ENCODE measurements around the gene LMNA. TPM values are rescaled to one million over a fixed set of nuclear protein-coding genes. Genes with fewer than 3 reads are reported as not detected.
"Not testable (repeated sequence)": the region's sequence is repeated elsewhere in the genome, so short reads cannot be mapped to it uniquely, and the experiment has no call there.

LMNA gene
- polyA plus RNA-seq, 4 donors, result 94.5 to 161 (median 104) TPM

- no peak for DNase-seq (ENCODE audit: low read depth in 4 of 4, low spot score in 3 of 4)
These were observed 11.0 kb upstream of the LMNA start for GRCh38 chr1:156103521-156103947.

- no peak for DNase-seq (ENCODE audit: low read depth in 4 of 4, low spot score in 3 of 4)
These were observed 10.3 kb upstream of the LMNA start for GRCh38 chr1:156104065-156104810.

- DNase-seq (ENCODE audit: low read depth in 4 of 4, low spot score in 3 of 4), result no peak
These were observed 9.4 kb upstream of the LMNA start for GRCh38 chr1:156104861-156105832.

- no peak for DNase-seq (ENCODE audit: low read depth in 4 of 4, low spot score in 3 of 4)
These were observed 7.7 kb upstream of the LMNA start for GRCh38 chr1:156106624-156107488.

- DNase-seq (ENCODE audit: low read depth in 4 of 4, low spot score in 3 of 4), result no peak
These were observed 6.5 kb upstream of the LMNA start for GRCh38 chr1:156108057-156108456.

GRCh38 chr1:156108664-156109241, 5.8 kb upstream of the LMNA start:
- no peak for DNase-seq (ENCODE audit: low read depth in 4 of 4, low spot score in 3 of 4)

- DNase-seq (ENCODE audit: low read depth in 4 of 4, low spot score in 3 of 4), result no peak
These were observed 4.3 kb upstream of the LMNA start for GRCh38 chr1:156110252-156110651.

GRCh38 chr1:156111355-156111962, 3.1 kb upstream of the LMNA start:
- no peak for DNase-seq (ENCODE audit: low read depth in 4 of 4, low spot score in 3 of 4)

GRCh38 chr1:156112276-156113137, 2.0 kb upstream of the LMNA start:
- DNase-seq (ENCODE audit: low read depth in 4 of 4, low spot score in 3 of 4), result no peak

- no peak for DNase-seq (ENCODE audit: low read depth in 4 of 4, low spot score in 3 of 4)
These were observed 1.1 kb upstream of the LMNA start for GRCh38 chr1:156113282-156113950.

- DNase-seq (ENCODE audit: low read depth in 4 of 4, low spot score in 3 of 4), result no peak
These were observed 505 bp downstream of the LMNA start for GRCh38 chr1:156114919-156115513.

GRCh38 chr1:156115514-156116374, 1.2 kb downstream of the LMNA start:
- DNase-seq (ENCODE audit: low read depth in 4 of 4, low spot score in 3 of 4), result no peak

GRCh38 chr1:156116731-156117130, 2.2 kb downstream of the LMNA start:
- not testable (repeated sequence) for DNase-seq (ENCODE audit: low read depth in 4 of 4, low spot score in 3 of 4)

GRCh38 chr1:156117414-156118176, 3.1 kb downstream of the LMNA start:
- DNase-seq (ENCODE audit: low read depth in 4 of 4, low spot score in 3 of 4), result no peak

- DNase-seq (ENCODE audit: low read depth in 4 of 4, low spot score in 3 of 4), result no peak
These were observed 3.8 kb downstream of the LMNA start for GRCh38 chr1:156118177-156118868.

All from left renal pelvis (tissue), 4 donors.